ENCODE data around the gene OR8G1. TPM values are rescaled to one million over a fixed set of nuclear protein-coding genes. Genes with fewer than 3 reads are reported as not detected.

The OR8G1 gene
- total and polyA plus RNA-seq, 4 donors, result not detected

GRCh38 chr11:124276081-124276480, 35.2 kb downstream of the OR8G1 start:
- Histone ChIP-seq H3K4me1 (ENCODE audit: control insufficient read depth in 4 of 4, insufficient read depth in 4 of 4, low read length in 3 of 4) (no peaks in the 10 kb centered on the region), H3K4me3 (ENCODE audit: low read depth in 1 of 3, low read length in 3 of 3) (no peak overlapping the region), H3K36me3 (ENCODE audit: control insufficient read depth in 4 of 4, insufficient read depth in 3 of 4, low read depth in 1 of 4, low read length in 3 of 4) (no peaks in the 10 kb centered on the region), H3K9ac (ENCODE audit: low read depth in 1 of 2, low read length in 2 of 2) (no peak overlapping the region), H3K27me3 (ENCODE audit: control insufficient read depth in 4 of 4, insufficient read depth in 4 of 4, low read length in 3 of 4) (no peaks in the 10 kb centered on the region), H3K9me3 (ENCODE audit: control insufficient read depth in 4 of 4, low read length in 3 of 4) (no peaks in the 10 kb centered on the region), H3K27ac (ENCODE audit: low read depth in 1 of 2, low read length in 2 of 2) (no peak overlapping the region)
- no peak for DNase-seq (ENCODE audit: low spot score)
- WGBS, result 59% methylated on average over 1 of the region's 1 CpG
- TF ChIP-seq GABPA (IDR thresholded peaks at IDR 0.05 in 1 of 2, conservative IDR thresholded peaks at IDR 0.05 in 1 of 2) (no peak), RXRA (IDR thresholded peaks at IDR 0.05) (no peak), JUND (IDR thresholded peaks at IDR 0.05) (no peak), YY1 (IDR thresholded peaks at IDR 0.05) (no peak), TAF1 (conservative IDR thresholded peaks at IDR 0.05) (no peak), FOXA1 (IDR thresholded peaks at IDR 0.05) (no peak), REST (IDR thresholded peaks at IDR 0.05) (no peak), FOXA2 (IDR thresholded peaks at IDR 0.05) (no peak), NR2F2 (IDR thresholded peaks at IDR 0.05) (no peak), HNF4G (IDR thresholded peaks at IDR 0.05) (no peak)
- TF ChIP-seq, protein P1, sequence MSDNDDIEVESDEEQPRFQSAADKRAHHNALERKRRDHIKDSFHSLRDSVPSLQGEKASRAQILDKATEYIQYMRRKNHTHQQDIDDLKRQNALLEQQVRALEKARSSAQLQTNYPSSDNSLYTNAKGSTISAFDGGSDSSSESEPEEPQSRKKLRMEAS (IDR thresholded peaks at IDR 0.05), result no peak
- TF ChIP-seq, protein P2, sequence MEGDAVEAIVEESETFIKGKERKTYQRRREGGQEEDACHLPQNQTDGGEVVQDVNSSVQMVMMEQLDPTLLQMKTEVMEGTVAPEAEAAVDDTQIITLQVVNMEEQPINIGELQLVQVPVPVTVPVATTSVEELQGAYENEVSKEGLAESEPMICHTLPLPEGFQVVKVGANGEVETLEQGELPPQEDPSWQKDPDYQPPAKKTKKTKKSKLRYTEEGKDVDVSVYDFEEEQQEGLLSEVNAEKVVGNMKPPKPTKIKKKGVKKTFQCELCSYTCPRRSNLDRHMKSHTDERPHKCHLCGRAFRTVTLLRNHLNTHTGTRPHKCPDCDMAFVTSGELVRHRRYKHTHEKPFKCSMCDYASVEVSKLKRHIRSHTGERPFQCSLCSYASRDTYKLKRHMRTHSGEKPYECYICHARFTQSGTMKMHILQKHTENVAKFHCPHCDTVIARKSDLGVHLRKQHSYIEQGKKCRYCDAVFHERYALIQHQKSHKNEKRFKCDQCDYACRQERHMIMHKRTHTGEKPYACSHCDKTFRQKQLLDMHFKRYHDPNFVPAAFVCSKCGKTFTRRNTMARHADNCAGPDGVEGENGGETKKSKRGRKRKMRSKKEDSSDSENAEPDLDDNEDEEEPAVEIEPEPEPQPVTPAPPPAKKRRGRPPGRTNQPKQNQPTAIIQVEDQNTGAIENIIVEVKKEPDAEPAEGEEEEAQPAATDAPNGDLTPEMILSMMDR (IDR thresholded peaks at IDR 0.05; ENCODE audit: low read depth, low read length, missing input control), result no peak

- no peaks in the 10 kb centered on the region for H3K36me3 ChIP-seq (ENCODE audit: control insufficient read depth in 4 of 4, insufficient read depth in 3 of 4, low read depth in 1 of 4, low read length in 3 of 4)
- no peaks in the 10 kb centered on the region for H3K4me1 ChIP-seq (ENCODE audit: control insufficient read depth in 4 of 4, insufficient read depth in 4 of 4, low read length in 3 of 4)
- H3K9me3 ChIP-seq (ENCODE audit: control insufficient read depth in 4 of 4, low read length in 3 of 4), result no peaks in the 10 kb centered on the region
- WGBS, result 81% methylated on average over 3 of the region's 3 CpGs
- H3K9ac ChIP-seq (ENCODE audit: low read depth in 1 of 2, low read length in 2 of 2), result no peak overlapping the region
- no peak for DNase-seq (ENCODE audit: low spot score)
- TF ChIP-seq RAD21 (IDR thresholded peaks at IDR 0.05) (no peak), EGR1 (IDR thresholded peaks at IDR 0.05; ENCODE audit: low read depth in 2 of 2) (no peak), GABPA (IDR thresholded peaks at IDR 0.05 in 1 of 2, conservative IDR thresholded peaks at IDR 0.05 in 1 of 2) (no peak), HNF4A (conservative IDR thresholded peaks at IDR 0.05) (no peak), HNF4G (IDR thresholded peaks at IDR 0.05) (no peak), TAF1 (conservative IDR thresholded peaks at IDR 0.05) (no peak), YY1 (IDR thresholded peaks at IDR 0.05) (no peak), JUND (IDR thresholded peaks at IDR 0.05) (no peak), ZBTB33 (IDR thresholded peaks at IDR 0.05) (no peak), FOXA1 (IDR thresholded peaks at IDR 0.05) (no peak), SP1 (IDR thresholded peaks at IDR 0.05) (no peak), RXRA (IDR thresholded peaks at IDR 0.05) (no peak), NR2F2 (IDR thresholded peaks at IDR 0.05) (no peak)
- TF ChIP-seq, protein P1 (IDR thresholded peaks at IDR 0.05), result no peak
- no peak overlapping the region for H3K4me3 ChIP-seq (ENCODE audit: low read depth in 1 of 3, low read length in 3 of 3)
- no peak overlapping the region for H3K27ac ChIP-seq (ENCODE audit: low read depth in 1 of 2, low read length in 2 of 2)
- no peaks in the 10 kb centered on the region for H3K27me3 ChIP-seq (ENCODE audit: control insufficient read depth in 4 of 4, insufficient read depth in 4 of 4, low read length in 3 of 4)
These were observed 36.3 kb downstream of the OR8G1 start for GRCh38 chr11:124277207-124277606.

All from liver (tissue), 9 donors.